ENCODE results near the gene MANF. TPM values are rescaled to one million over a fixed set of nuclear protein-coding genes. Genes with fewer than 3 reads are reported as not detected.

MANF gene
- polyA plus RNA-seq (ENCODE audit: insufficient read length in 12 of 12): 10 to 100 TPM in 11 of 12 donors, not detected in 1; 48.8 to 91.5 (median 64.3) TPM
- long read RNA-seq, donor 1, transcript MANF-203 (2 exons, 436 nt): major isoform, 11 of 21 reads
- long read RNA-seq, donor 1, transcript MANF-204 (4 exons, 1,153 nt): minor isoform, 10 of 21 reads
- long read RNA-seq, donor 1, partial matches to known transcripts: 0 of 21 reads
- long read RNA-seq, donor 1, other reads (novel, unspliced or antisense): 0 of 21 reads
- long read RNA-seq, donor 2, transcript MANF-204 (4 exons, 1,153 nt): major isoform, 29 of 33 reads
- long read RNA-seq, donor 2, partial matches to known transcripts: 0 of 33 reads
- long read RNA-seq, donor 2, other reads (novel, unspliced or antisense): 0 of 33 reads
- long read RNA-seq, donor 3, transcript MANF-203 (2 exons, 436 nt): minor isoform, 5 of 11 reads
- long read RNA-seq, donor 3, transcript MANF-204 (4 exons, 1,153 nt): major isoform, 6 of 11 reads
- long read RNA-seq, donor 3, partial matches to known transcripts: 0 of 11 reads
- long read RNA-seq, donor 3, other reads (novel, unspliced or antisense): 0 of 11 reads
- long read RNA-seq, donor 4, transcript MANF-204 (4 exons, 1,153 nt): major isoform, 5 of 8 reads
- long read RNA-seq, donor 4, partial matches to known transcripts: 0 of 8 reads
- long read RNA-seq, donor 4, other reads (novel, unspliced or antisense): 0 of 8 reads
- long read RNA-seq, donor 5, transcript MANF-204 (4 exons, 1,153 nt): major isoform, 18 of 25 reads
- long read RNA-seq, donor 5, transcript MANF-203 (2 exons, 436 nt): minor isoform, 6 of 25 reads
- long read RNA-seq, donor 5, partial matches to known transcripts: 0 of 25 reads
- long read RNA-seq, donor 5, other reads (novel, unspliced or antisense): 0 of 25 reads
- long read RNA-seq, donor 6, transcript MANF-204 (4 exons, 1,153 nt): major isoform, 7 of 11 reads
- long read RNA-seq, donor 6, partial matches to known transcripts: 0 of 11 reads
- long read RNA-seq, donor 6, other reads (novel, unspliced or antisense): 0 of 11 reads
- long read RNA-seq, donor 7, transcript MANF-203 (2 exons, 436 nt): major isoform, 6 of 12 reads
- long read RNA-seq, donor 7, transcript MANF-204 (4 exons, 1,153 nt): minor isoform, 5 of 12 reads
- long read RNA-seq, donor 7, partial matches to known transcripts: 0 of 12 reads
- long read RNA-seq, donor 7, other reads (novel, unspliced or antisense): 0 of 12 reads
- long read RNA-seq, donor 8, transcript MANF-204 (4 exons, 1,153 nt): major isoform, 18 of 23 reads
- long read RNA-seq, donor 8, transcript MANF-203 (2 exons, 436 nt): minor isoform, 5 of 23 reads
- long read RNA-seq, donor 8, partial matches to known transcripts: 0 of 23 reads
- long read RNA-seq, donor 8, other reads (novel, unspliced or antisense): 0 of 23 reads
- long read RNA-seq, donor 9, transcript MANF-204 (4 exons, 1,153 nt): major isoform, 15 of 25 reads
- long read RNA-seq, donor 9, transcript MANF-203 (2 exons, 436 nt): minor isoform, 10 of 25 reads
- long read RNA-seq, donor 9, partial matches to known transcripts: 0 of 25 reads
- long read RNA-seq, donor 9, other reads (novel, unspliced or antisense): 0 of 25 reads
- long read RNA-seq, donor 10, transcript MANF-204 (4 exons, 1,153 nt): major isoform, 6 of 10 reads
- long read RNA-seq, donor 10, partial matches to known transcripts: 0 of 10 reads
- long read RNA-seq, donor 10, other reads (novel, unspliced or antisense): 0 of 10 reads
- long read RNA-seq, donor 11, transcript MANF-203 (2 exons, 436 nt): minor isoform, 7 of 31 reads
- long read RNA-seq, donor 11, transcript MANF-204 (4 exons, 1,153 nt): major isoform, 14 of 31 reads
- long read RNA-seq, donor 11, partial matches to known transcripts: 10 of 31 reads
- long read RNA-seq, donor 11, other reads (novel, unspliced or antisense): 0 of 31 reads

- DNase-seq: peak; percentile 97
These were observed at the start of gene MANF for GRCh38 chr3:51384726-51385473. Gene MANF, plus strand, starts transcription at chr3:51385291. Its CDS starts 52 bp downstream, at chr3:51385343.

- no peak for DNase-seq
These were observed 48.8 kb upstream of the MANF start for GRCh38 chr3:51336261-51336660.

GRCh38 chr3:51337666-51338065, 47.4 kb upstream of the MANF start:
- no peak for DNase-seq

GRCh38 chr3:51338632-51339031, 46.5 kb upstream of the MANF start:
- no peak for DNase-seq

DNA sequence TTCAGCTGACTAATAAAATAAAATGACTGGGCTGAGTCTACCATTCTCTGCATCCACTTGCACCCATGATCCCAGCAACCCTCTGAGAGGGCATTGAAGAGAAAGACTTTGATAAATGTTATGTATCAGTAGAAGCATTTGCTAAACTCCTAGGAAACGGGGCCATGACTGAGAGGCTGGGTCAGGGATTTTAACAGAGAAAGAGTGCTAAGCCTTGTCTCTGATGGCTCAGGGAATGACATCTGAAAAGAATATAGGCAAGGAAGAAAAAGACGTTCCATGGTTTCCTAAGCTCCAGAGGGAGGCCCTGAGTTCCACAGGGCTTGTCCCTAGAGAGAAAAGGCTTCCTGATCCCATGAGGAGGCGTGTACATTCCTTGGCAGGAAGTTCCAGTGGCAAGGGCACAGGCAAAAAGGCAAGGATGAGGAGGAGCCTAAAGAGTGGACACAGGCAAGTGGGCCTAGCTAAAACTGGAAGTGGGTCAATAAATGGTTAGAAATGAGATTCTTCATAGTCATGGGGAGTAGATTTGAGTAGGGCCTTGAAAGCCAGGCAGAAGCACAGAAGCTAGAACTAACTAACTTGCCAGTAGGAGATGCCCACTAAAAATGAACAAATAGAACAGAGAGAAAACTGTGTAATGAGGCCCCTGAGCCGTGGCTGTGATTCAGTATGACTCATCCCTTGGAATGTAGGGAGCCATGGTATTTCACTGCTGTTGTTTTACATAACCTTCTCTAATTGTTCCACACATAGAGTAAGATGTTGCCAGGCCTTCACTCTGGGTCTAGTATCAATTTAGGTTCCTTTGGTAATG, 44.9 kb upstream of the MANF start:
- DNase-seq: no peak

DNA sequence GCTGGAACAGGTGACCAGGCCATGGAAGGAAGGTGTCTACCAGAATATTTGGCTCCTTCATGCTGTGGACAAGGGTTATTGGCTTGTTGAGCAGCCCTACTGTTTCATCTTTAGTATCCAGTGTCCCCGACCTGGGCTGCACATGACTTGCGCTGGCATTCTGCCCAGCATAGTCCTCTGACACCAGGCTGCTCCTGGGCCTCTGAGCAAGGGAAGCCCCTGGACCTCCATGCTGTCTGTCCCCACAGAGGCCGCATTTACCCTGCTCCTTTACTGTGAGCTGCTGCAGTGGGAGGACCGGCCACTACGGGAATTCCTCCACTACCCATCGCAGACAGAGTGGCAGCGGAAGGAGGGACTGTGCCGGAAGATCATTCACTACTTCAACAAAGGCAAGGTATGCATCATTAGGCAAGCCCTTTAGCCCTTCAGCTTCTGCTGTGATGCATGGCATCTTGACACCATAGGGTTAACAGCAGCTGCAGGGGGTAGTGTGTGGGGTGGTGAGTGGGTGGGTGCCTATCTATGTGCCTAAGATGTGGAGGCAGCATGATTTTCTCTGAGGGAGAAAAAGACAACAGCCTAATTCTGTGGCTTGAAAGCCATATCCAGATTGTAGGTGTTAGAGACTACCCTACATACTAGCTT, 44.0 kb upstream of the MANF start:
- no peak for DNase-seq

DNA sequence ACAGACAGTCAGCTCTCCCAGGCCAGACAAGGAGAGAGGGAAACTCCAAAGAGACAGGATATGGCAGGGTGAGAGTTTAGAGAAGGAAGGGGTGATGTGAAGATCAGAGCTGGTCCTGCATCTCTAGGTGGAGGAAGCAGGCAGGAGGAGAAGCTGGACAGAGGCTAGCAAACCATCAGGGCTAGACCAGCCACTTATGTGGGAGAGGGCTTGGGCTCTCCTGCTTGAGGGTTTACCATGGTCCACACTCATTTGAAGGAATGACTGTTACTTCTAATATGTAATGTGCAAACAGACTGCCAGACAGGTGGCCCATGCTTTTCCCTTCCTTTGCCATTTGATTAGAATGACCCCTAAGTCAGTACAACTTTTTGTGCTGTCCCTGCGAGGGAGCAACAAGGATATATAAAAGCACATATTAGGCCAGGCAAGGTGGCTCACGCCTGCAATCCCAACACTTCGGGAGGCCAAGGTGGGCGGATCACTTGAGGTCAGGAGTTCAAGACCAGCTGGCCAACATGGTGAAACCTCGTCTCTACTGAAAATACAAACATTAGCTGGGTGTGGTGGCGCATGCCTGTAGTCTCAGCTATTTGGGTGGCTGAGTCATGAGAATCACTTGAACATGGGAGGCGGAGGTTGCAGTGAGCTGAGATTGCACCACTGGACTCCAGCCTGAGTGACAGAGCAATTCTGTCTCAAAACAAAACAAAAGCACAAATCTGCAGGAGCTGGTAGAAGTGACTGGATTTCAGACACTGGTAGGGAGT, 41.0 kb upstream of the MANF start:
- DNase-seq: no peak

DNA sequence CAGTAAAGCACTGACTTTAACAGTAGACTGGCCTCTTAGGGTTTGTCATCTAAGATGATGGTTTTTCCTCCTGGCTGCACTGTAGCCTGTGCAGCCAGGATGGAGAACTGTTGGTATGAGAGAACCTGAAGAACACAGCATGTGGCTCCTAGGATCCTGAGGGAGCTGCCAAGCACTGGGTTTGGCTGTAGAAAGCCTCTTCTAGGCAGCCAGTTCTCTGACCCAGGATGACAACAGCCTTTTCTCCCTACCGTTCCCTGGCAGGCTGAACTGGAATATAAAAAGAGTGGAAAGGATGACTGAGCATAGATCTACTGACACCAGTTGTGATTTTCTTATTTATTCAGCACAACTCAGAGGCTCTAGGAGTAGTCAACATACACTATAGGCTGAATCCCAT, 34.3 kb upstream of the MANF start:
- no peak for DNase-seq

GRCh38 chr3:51353131-51353530, 32.0 kb upstream of the MANF start:
- DNase-seq: no peak

GRCh38 chr3:51353691-51354090, 31.4 kb upstream of the MANF start:
- DNase-seq: no peak

GRCh38 chr3:51354172-51354571, 30.9 kb upstream of the MANF start:
- no peak for DNase-seq

GRCh38 chr3:51354731-51355615, 30.1 kb upstream of the MANF start:
- DNase-seq: no peak

GRCh38 chr3:51355891-51356578, 29.1 kb upstream of the MANF start:
- DNase-seq: no peak

- no peak for DNase-seq
These were observed 27.2 kb upstream of the MANF start for GRCh38 chr3:51357856-51358255.

DNA sequence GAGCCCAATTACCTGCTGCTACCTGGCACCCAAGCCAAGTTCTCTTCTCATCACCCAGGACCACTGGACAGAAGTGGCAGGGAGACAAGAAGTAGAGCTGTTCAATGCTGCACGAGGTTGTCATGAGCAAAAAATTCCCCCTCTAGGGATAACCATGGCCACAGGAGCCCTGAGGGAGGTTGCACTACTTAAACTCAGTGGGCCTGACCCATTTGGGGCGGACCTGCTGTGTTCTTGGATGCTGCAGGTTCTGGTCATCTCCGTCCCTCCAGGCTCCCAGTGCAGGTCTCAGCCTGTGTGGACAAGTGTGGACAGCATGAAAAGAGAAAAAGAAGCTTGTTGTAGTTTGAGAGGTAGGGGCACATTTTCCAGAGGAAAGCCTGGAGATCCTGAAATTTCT, 26.1 kb upstream of the MANF start:
- no peak for DNase-seq

GRCh38 chr3:51360806-51361205, 24.3 kb upstream of the MANF start:
- no peak for DNase-seq
